ENCODE results near the gene GPBAR1. TPM values are rescaled to one million over a fixed set of nuclear protein-coding genes. Genes with fewer than 3 reads are reported as not detected.

The GPBAR1 gene
- total RNA-seq, 1 donor = not detected

DNA sequence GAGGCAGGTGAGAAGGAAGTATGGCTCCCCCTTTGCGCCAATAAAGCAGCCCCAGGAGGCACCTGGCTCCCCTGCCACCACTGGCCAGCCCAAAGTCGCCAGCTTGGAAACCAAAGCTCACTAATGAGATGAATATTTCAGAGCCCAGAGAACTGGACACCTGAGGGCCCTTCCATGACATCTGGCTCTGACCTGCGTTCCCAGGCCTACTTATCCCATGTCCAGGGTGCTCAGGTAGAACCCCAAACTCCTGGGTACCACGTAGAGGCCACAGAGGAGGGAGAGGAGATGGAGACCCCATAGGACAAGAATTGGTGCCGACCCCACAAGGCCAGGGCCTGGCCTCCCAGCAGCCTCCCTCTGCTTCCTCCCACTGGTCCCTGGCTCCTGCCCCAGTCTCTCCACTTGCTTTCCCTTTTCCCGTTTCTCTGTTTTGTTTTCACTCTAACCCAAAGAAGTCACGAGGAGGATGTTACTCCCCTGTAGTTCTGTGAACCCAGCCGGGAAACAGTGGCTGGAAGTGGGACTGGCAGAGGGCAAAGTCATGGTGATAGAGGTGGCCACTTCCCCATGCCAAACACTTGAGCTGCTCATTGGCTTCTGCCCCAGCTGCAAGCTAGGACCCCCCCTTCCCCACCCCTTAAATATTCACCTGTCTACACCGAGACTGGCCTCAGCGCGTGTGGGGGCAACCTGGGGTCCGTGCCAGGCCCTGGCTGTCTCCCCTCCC is 30.7 kb downstream of the GPBAR1 start:
- H3K4me3 ChIP-seq (ENCODE audit: low read depth, low read length) = peak overlapping the region; percentile 89
- TF ChIP-seq, protein P1, sequence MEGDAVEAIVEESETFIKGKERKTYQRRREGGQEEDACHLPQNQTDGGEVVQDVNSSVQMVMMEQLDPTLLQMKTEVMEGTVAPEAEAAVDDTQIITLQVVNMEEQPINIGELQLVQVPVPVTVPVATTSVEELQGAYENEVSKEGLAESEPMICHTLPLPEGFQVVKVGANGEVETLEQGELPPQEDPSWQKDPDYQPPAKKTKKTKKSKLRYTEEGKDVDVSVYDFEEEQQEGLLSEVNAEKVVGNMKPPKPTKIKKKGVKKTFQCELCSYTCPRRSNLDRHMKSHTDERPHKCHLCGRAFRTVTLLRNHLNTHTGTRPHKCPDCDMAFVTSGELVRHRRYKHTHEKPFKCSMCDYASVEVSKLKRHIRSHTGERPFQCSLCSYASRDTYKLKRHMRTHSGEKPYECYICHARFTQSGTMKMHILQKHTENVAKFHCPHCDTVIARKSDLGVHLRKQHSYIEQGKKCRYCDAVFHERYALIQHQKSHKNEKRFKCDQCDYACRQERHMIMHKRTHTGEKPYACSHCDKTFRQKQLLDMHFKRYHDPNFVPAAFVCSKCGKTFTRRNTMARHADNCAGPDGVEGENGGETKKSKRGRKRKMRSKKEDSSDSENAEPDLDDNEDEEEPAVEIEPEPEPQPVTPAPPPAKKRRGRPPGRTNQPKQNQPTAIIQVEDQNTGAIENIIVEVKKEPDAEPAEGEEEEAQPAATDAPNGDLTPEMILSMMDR (IDR thresholded peaks at IDR 0.05; ENCODE audit: insufficient read depth, low read depth, low read length) = no peak
- DNase-seq (ENCODE audit: low read depth) = peak; percentile 61

DNA sequence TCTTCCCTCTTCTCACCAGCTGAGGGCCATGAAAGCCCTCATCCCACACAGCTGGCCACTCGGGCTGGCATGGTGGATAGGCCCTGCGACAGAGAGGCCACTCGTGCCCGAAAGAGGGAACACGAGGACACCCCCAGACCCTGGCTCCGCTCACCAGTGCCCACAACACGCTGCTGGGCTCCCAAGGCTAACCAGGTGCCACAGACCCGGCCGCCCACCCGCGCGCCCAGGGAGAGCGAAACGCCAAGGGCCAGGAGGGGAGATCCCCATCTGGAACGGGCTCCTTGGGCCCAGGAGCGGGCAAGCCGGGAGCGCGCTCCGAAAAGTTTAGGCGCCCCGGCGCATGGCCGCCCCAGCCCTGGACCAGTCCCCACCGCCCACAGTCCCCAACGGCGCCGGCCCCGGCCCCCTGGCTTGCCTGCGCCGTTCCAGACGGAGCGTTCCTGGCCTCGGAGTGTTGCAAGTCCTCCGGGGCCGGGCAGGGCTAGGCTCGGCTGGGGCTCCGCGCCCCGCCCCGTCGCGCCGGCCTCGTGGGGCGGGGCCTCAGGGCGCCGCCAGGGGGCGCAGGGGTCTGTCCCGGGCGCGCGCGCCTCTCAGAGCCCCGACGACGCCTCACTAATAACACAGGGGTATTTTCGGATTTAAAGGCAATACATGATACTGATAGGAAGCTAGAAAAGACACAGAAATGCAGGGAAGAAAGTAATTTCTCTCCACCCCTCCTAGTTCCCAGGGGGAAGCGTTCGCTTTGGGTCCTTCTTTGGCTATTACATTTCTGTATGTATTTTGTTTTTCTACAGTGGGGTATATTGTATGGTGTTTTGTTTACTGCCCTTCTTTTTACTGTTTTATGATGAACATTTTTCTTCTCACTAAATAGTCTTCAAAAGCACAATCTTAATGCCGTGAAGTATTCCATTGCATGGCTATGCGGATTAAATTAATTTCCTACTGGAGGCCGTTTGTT is 31.5 kb downstream of the GPBAR1 start, which contains the start of gene TMBIM1:
Gene TMBIM1 (minus strand): TSS at position 456 of the 967 bp plus-strand sequence. CDS start 10,362 bp downstream, outside the sequence.
- TF ChIP-seq, protein P1 (IDR thresholded peaks at IDR 0.05; ENCODE audit: insufficient read depth, low read depth, low read length) = peak; percentile 57
- H3K4me3 ChIP-seq (ENCODE audit: low read depth, low read length) = peak within 1 kb of the TSS; percentile 89
- peak; percentile 81 for DNase-seq (ENCODE audit: low read depth)

- no peak for DNase-seq (ENCODE audit: low read depth)
- H3K4me3 ChIP-seq (ENCODE audit: low read depth, low read length) = no peak overlapping the region
- TF ChIP-seq, protein P1 (IDR thresholded peaks at IDR 0.05; ENCODE audit: insufficient read depth, low read depth, low read length) = no peak
Measured at GRCh38 chr2:218293715-218294429, 33.1 kb downstream of the GPBAR1 start.

- H3K4me3 ChIP-seq (ENCODE audit: low read depth, low read length) = no peak overlapping the region
- DNase-seq (ENCODE audit: low read depth) = no peak
- TF ChIP-seq, protein P1 (IDR thresholded peaks at IDR 0.05; ENCODE audit: insufficient read depth, low read depth, low read length) = no peak
Measured at GRCh38 chr2:218294430-218295022, 33.7 kb downstream of the GPBAR1 start.

DNA sequence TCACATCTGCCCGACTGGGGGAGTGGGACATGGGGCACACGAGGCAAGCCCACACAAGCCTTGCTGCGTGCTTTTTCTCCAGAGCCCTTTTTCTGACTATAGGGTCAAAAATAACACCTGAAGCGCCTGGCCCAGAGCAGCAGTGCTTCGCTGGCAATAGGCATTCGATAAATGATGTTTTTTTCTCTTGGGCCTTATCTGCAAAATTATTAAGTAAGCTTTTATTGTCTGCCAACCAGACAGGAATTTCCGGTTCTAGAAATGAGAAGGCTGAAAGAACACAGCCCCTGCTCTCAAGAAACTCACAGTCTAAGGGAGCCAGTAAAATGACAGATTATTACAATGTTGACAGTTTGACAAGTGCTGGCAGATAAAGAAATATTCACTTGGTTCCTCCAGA is 34.2 kb downstream of the GPBAR1 start:
- TF ChIP-seq, protein P1 (IDR thresholded peaks at IDR 0.05; ENCODE audit: insufficient read depth, low read depth, low read length) = no peak
- peak; percentile 64 for DNase-seq (ENCODE audit: low read depth)
- H3K4me3 ChIP-seq (ENCODE audit: low read depth, low read length) = no peak overlapping the region

- TF ChIP-seq, protein P1 (IDR thresholded peaks at IDR 0.05; ENCODE audit: insufficient read depth, low read depth, low read length) = no peak
- H3K4me3 ChIP-seq (ENCODE audit: low read depth, low read length) = no peak overlapping the region
- DNase-seq (ENCODE audit: low read depth) = no peak
Measured at GRCh38 chr2:218296200-218296599, 35.4 kb downstream of the GPBAR1 start.

All from fibroblast of villous mesenchyme (primary cell).